SHP77 (cell line): Measurements from ENCODE around the gene HECTD4.
"Not testable (repeated sequence)": the region's sequence is repeated elsewhere in the genome, so short reads cannot be mapped to it uniquely, and the experiment has no call there.

ENCODE experiments used
- DNase-seq, 2 experiments: peaks; one replicate each; lab custom pipeline; 2025; lab: John Stamatoyannopoulos, UW

Gene HECTD4

DNA sequence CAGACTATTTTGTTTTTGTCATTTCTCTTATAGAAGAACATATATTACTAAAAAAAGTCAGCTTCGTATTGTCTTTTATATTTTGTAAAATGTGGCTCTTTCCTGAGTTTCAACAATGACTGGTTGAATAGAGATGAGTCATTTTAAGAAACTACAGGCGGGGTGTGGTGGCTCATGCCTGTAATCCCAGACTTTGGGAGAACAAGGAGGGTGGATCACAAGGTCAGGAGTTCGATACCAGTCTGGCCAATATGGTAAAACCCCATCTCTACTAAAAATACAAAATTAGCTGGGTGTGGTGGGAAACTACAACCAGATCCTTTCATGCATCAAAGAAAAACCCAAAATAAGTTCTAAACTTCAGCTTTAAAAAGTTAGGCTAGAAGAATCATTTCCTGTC is 28.8 kb downstream of the HECTD4 start:
- no peak for DNase-seq

DNA sequence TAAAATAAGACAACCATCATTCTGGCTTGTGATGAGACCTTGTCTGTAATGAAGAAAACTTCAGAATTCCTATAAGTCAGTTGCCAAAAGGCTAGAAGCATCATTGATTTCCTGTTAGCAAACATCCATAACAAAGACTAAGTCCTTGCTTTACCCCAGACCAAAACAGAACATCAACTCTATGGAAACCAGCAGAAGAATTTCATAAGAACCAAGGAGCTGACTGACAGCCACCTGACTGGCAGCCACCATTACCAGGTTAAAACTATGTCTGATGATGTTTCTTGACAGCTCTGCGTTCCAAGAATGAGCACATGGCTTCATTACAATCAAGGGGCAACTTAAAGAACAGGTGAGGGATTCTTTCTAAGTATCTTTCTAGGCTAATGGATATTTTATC is 29.3 kb downstream of the HECTD4 start:
- DNase-seq = no peak

DNA sequence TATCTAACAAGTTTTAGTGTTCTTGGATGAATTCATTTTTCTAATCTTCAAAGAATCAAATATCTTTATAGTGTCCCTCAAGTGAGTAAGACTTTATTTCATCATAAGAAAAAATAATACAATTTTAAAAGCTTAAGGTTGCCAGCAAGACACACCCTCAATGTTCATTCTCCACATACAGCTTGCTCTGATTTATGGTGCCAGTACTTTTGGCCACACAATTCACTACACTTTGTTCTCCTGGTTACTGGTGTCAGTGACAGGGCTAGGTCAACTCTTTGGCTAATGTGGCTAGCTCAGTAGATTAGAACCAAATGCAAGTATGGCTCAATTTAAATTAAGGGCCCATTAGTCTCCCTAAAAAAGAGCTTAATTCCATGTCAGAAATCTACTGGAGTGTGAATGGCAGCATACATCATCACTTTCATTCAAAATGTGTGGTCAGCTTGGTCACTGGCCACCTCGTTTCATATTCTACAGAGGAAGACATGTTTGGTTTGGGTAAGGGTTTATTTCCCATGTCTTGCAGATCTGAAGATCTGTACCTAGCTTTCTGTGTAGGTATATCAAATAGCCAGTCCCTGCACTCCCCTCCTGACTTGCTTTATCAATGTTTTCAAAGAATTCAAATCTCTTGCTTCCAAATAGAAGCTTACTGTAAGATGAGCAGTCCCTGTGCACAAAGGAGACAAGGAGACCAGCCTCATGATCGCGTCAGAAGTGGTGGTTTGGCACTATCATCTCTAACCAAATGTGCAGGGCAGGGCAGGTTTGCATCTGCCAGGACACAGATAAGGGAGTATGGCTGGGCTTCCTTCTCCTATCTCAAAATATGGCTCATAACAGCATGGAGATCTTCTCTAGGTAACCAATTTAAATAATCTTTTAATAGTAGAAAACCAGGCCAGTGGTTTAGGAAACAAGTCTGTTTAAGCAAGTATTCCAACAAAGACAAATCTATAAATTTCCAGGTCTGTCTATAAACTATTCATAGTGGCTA is 31.3 kb downstream of the HECTD4 start:
- no peak for DNase-seq

DNA sequence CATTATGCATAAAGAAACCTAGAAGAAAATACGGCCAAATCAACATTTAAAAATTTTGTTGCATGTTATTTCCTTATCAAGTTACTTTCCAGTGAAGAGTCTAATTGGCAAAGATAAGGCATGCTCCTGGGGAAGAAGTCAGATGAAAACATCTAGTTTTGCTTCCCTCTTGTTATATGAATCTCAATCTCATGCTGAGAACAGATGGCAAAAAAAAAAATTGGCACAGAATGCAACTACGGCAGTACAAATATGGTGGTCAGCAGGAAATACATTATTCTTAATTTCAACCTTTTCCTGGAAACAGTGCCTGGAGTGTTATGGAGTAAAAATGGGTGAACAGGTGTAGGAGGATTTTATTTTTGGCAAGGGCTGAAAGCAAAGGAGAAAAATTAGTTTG is 32.8 kb downstream of the HECTD4 start:
- DNase-seq = no peak

DNA sequence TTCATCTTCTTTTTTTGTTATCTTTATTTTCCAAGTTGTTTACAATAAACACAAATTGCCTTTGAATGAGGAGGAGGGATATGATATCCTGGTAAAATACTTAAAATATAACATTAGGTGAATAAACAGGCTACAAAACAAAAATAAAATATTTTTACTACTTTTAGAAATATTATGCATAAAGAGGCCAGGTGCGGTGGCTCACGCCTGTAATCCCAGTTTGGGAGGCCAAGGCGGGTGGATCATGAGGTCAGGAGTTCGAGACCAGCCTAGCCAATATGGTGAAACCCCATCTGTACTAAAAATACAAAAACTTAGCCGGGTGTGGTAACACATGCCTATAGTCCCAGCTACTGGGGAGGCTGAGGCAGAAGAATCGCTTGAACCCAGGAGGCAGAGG is 33.3 kb downstream of the HECTD4 start:
- DNase-seq = not testable (repeated sequence)

DNA sequence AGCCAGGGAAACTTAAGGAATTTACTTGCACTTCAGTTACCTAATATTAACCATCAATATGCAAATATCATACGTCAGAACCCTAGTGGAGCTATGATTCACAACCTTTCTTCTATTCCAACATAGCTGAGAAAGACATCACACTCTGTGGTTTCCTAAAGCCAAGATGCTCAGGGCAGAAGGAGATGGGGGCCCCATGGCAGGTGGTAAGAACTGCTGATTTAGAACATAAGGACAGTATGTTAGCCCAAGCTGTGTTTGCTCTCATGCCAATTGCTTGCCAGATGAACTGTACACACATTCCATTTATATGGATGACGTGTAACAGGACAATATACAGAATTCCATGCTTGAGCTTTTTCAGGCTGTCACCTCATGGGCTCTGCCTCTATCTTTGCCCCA is 34.6 kb downstream of the HECTD4 start:
- DNase-seq = peak; percentile 23 to 40

DNA sequence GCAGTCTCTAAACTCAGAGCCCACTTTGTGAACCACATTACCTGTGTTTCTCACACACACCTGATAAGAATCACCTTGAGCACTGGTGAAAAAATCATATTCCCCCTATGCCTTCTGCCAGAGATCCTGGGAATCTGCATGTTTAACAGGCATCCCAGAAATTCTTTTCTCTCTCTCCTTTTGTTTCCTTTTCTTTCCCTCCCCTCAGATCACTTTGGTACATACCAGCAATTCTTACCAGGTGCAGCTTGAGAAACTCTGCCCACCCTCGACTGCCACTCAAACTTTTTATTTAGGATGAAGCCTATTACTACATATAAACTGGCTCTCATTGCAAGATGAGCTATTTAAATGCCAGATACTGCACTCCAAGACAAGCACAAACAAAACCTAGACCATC is 36.0 kb downstream of the HECTD4 start:
- DNase-seq = no peak

DNA sequence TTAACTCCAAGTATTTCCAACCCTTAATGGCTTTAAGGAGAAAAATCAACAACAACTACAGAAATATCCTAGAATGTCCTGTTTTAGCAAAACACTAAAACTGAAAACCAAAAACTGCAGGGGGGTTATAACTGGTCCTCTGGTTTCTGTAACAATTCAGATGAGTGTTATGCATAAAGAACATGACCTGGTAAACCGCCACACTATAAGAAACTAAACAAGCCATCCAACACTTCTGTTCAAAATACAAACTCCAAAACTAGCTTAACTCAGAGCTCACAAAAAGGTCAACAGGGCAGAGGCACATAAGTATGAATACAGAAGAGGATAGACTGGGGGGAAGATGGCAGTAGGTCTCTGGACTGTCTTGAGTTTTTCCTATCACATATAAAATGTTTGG is 38.0 kb downstream of the HECTD4 start:
- DNase-seq = no peak

DNA sequence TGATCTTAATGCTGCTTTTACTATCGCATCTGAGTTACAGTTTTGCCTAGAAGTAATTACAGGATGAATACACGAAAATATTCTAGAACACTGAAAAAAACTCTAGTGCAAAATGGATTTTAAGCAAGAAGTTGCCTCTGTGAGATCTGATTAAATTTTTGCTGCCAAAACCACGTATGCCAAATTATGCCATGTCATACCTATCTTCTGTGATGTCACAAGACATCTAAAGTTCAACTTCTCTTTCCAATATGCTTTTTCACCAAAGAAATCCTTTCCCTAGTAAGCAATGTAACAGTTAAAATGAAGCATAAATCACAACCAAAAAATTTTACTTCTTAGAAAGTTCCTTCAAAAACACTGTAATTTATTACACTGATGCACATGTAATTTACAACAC is 39.6 kb downstream of the HECTD4 start:
- DNase-seq = no peak

DNA sequence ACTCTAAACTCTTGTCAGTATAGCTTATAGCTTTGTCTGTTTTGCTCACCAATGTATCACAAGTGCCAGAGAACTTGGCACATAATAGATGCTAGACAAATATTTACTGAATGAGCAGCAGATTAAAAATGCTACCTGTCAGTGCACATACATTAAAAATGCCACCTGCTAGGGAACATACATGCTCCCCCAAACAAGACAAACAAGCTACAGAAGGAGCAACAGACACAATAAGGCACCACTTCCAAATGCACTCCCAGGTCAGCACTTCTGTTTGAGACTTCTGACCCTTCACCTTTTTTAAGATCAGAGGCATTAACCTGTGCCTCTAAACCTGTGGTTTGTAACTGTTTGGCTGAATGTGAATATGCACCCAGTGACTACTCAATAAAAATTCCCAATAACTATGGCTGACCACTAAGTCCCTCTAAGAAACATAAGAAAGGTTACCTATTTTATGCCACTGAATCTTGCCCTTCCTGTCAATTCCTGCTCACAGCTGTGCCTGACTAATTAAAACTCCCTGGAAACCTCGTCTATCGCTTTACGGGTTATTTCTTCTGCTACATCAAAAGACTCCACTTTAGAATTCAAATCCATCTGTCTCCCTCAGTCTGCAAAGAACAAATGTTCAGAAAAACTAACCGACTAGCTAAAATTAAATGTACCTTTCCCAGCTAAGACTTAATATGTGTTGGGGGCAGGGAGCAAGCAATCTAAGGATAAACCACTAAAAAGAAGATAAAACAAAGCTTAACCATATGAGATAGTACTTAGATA is 41.0 kb downstream of the HECTD4 start:
- no peak for DNase-seq

DNA sequence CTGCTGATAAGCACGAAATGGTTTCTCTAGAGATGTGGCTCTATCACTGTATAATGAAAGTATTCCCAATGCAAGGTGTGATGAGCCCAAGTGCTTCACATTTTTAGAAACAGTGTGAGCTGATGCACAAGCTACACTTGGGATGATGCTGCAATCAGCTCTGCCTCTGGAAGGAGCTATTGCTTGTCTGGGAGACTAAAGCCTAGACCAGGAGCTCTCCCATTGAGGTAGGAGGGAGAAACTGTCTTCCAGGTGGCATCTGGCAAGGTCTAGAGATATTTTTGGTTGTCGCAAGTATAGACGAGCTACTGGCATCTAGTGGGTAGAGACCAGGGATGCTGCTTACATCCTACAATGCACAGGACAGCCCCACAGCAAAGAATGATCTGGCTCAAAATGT is 42.0 kb downstream of the HECTD4 start:
- no peak for DNase-seq

DNA sequence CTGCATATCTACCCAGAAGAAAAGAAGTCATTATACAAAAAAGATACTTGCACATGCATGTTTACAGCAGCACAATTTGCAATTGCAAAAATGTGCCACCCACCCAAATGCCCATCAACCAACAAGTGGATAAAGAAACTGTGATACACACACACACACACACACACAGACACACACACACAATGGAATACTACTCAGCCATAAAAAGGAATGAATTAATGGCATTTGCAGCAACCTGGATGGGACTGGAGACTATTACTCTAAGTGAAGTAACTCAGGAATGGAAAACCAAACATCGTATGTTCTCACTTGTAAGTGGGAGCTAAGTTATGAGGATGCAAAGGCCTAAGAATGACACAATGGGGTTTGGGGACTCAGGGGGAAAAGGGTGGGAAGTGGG is 47.2 kb downstream of the HECTD4 start:
- DNase-seq = not testable (repeated sequence)

DNA sequence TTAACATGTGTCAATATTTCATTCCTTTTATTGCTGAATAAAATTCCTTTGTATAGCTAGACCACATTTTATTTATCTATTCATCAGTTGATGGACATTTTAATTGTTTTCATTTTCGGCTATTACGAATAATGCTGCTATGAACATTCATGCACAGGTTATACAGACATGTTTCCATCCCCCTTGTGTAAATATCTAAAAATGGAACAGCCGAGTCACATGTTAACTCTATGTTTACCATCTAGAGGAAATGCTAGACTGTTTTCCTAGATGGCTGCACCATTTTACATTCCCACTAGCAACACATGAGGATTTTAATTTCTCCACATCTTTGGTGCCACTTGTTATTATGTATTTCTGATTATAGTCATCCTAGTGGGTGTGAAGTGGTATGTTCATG is 49.2 kb downstream of the HECTD4 start:
- DNase-seq = no peak

DNA sequence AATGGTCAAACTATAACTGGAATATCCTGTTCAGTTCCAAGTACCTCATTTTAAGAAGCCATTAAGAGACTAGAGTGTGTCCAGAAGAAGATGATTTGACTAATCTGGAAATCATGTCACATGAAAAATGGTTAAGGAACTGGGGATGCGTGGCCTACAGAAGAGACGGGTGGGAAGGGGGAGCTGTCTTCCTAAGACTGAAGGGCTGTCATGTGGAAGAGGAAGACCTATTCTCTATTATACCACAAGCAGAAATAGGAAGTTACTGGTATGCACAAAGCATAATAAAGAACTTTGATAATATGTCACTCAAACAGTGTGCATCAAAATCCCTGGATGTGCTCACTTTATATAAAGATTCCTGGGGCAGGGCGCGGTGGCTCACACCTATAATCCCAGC is 50.3 kb downstream of the HECTD4 start:
- no peak for DNase-seq

DNA sequence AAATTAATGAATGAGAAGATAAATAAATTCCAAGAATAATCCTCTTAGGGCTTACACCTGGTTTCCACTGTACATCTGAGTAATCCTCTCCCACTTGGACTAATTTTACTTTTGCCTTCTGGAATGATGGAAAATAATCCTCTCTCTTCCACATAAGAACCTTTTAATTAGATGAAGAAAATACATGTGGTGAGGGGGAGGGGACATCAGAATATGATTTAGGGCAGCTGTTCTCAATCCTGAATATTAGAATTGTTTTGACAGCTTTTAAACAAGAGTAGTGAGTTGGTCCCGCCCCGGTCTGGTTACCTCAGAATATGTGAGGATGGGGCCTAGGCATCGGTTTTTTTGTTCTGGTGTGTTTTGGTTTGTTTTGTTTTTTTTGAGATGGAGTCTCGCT is 51.5 kb downstream of the HECTD4 start:
- no peak for DNase-seq

DNA sequence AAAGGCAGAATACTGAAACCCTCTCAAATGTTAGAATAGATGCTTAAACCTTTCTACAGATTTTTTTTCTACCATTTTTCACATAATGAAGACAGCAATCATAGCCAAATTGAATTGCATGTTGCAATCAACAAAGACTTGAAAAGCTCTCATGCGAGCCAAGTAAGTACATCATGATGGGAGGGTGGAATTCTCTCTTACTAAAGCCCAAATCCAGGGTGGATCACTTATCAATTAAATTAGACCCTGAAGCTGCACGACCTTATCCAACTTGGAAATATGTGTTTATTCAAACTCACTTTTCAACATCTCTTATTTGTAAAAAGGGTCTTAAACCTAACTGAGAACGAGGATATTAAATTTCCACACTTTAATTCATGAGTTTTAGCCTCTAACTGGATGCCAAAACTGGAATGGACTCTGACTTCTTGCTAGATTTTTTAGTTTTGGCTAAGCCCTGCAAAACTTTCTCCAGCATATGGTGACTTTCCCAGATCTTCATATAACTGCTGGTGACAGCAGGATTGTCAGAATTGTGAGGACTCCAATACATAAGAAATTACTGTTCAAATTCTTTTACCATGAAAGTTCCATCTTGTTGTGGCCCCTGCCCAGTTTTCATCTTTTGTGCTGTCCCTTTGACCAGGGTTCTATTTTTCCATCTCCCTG is 53.6 kb downstream of the HECTD4 start:
- DNase-seq = no peak

DNA sequence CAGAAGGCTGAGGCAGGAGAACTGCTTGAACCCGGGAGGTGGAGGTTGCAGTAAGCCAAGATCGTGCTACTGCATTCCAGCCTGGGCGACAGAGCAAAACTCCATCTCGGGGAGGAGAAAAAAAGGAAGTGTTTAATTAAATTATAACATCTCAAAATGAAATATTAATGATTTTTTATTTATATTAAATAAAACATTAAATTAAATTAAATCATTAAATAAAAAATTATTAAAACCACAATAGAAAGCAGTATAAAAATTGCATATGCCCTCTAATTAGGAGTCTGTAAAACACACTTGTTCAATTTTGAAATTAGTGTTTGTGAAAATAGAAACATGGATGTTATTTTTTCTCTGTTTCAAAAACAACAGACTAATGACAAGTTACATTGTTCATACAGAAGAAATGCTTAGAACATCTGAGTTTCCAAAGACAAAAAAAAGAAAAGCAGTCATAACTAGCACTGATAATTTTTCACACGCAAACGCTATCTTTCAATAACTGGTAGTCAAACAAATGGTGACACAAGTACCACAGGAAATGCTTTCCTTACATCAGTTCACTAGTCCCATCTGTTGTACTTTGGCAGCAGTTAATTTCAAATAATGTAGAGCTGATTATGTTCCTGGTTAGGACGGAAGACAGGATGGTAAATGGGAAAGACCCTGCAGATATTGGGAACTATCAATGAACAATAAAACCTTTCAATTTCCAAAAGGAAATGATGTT is 54.9 kb downstream of the HECTD4 start:
- no peak for DNase-seq

DNA sequence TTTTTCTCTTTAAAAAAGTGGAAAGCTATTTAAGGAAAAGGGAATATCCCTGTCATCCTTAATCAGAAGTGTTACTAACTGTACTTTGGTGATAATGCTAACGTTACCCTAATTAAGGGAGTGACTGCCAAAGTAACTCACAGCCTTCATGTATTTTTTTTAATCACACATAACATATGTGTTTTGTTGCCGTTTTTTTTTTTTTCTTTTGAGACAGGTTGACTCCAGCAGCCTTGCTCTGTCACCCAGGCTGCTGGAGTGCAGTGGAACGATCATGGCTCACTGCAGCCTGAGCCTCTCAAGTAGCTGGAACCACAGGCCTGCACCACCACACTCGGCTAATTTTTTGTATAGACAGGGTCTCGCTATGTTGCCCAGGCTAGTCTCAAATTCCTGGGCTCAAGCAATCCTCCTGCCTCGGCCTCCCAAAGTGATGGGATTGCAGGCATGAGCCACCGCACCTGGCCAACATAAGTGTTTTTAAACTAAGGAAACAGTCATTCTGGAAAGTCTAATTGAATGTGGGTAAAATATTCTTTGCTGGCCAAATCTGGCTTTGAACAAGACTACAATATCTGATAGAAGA is 56.5 kb downstream of the HECTD4 start:
- no peak for DNase-seq

DNA sequence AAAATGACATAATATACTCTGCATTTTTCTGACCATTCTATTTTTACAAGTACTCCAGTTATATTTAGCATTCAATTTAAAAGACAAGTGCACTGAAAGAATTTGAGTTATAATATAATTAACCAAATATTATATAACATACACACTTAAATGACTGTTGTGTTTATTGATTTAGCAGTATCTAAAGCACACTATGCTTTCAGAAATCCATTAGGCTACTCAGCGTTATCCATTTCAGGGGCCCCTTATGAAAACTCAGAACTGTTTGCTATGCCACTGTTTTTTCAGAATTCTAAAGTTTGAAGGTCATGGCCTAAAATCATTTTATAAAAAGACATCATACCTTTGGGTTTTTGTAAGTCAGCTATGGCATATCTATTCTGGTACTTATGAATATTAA is 57.1 kb downstream of the HECTD4 start:
- no peak for DNase-seq

DNA sequence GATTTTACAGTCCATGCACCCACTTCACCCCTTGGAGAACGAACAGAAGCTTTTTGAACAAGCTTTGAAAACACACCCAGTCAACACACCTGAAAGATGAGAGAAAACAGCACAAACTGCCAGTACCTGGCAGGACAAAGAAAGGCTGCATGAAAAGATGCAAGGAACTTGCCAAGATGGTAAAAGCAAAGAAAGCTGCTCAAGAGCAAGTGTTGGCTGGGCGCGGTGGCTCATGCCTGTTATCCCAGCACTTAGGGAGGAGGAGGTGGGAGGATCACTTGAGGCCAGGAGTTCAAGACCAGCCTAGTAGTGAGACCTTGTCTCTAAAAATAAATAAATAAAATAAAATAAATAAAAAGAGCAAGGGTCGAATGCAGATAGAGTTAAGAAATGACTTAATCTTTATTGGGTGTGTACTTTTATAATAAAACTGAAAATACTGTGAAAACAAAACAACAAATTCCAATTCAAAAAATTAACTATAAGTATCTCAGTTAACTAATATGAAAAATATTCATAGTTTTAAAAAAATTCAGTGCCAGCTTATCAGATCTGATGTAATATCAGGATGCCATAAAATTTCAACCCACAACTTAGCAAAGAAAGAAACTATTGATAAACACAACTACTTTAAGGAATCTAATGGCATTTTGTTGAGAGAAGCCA is 59.2 kb downstream of the HECTD4 start:
- DNase-seq = no peak

DNA sequence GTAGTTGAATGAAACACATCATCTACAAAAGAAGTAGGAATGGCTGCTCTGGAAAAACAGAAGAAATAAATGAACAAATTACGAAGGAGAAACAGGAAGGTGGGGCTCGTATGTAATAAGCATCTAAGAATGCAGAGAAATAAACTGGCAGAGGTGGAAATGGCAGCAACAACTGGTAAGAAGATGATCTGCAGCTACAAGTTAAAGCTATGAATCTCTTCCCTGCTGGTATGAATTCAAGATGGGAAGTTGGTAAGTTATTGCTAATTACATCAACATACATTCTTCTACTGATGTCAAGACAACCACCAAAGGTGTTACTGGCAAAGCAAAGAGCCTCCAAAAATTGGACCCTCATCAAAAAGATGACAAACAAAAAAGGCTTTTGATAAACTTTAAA is 59.8 kb downstream of the HECTD4 start:
- DNase-seq = no peak
